ENCODE results near the gene ZNF722.

DNA sequence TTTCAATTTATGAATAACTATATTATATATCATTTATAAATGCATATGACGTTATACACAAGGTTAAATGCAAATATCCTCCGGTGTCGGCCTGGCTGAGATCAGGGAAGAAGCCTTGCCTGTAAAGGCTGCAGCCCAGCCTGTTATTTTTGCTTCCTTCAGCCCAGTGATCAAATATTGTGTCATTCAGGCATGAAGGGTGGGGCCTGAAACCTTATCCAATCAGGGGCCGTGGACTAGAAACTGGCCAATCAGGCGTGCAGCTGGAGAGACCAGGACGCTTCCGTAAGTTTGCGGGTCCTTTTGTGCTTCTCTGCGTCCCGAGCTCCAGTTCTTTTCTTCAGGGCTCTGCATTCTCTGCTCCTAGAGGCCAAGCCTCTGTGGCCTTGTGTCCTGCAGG, at the start of gene ZNF722:
- TF ChIP-seq, protein P1, sequence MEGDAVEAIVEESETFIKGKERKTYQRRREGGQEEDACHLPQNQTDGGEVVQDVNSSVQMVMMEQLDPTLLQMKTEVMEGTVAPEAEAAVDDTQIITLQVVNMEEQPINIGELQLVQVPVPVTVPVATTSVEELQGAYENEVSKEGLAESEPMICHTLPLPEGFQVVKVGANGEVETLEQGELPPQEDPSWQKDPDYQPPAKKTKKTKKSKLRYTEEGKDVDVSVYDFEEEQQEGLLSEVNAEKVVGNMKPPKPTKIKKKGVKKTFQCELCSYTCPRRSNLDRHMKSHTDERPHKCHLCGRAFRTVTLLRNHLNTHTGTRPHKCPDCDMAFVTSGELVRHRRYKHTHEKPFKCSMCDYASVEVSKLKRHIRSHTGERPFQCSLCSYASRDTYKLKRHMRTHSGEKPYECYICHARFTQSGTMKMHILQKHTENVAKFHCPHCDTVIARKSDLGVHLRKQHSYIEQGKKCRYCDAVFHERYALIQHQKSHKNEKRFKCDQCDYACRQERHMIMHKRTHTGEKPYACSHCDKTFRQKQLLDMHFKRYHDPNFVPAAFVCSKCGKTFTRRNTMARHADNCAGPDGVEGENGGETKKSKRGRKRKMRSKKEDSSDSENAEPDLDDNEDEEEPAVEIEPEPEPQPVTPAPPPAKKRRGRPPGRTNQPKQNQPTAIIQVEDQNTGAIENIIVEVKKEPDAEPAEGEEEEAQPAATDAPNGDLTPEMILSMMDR (IDR thresholded peaks at IDR 0.05; ENCODE audit: extremely low read depth in 1 of 2, insufficient read depth in 1 of 2, low read depth in 1 of 2, low read length in 2 of 2) = no peak
- TF ChIP-seq POLR2AphosphoS5 (IDR thresholded peaks at IDR 0.05; ENCODE audit: insufficient read depth, low read depth, low read length) = no peak
- no peak for TF ChIP-seq EZH2 (IDR thresholded peaks at IDR 0.05; ENCODE audit: borderline replicate concordance, low read depth, low read length, severe bottlenecking)
- TF ChIP-seq, protein P2, sequence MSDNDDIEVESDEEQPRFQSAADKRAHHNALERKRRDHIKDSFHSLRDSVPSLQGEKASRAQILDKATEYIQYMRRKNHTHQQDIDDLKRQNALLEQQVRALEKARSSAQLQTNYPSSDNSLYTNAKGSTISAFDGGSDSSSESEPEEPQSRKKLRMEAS (IDR thresholded peaks at IDR 0.05; ENCODE audit: insufficient read depth, insufficient read length) = no peak
- no peak for TF ChIP-seq POLR2A (IDR thresholded peaks at IDR 0.05; ENCODE audit: low read depth, low read length)
- TF ChIP-seq FOS (IDR thresholded peaks at IDR 0.05; ENCODE audit: borderline replicate concordance, insufficient read depth, low read length) = no peak
- TF ChIP-seq JUN (IDR thresholded peaks at IDR 0.05; ENCODE audit: borderline replicate concordance, insufficient read depth, insufficient read length, low read depth) = no peak
- no peak for TF ChIP-seq MYC (IDR thresholded peaks at IDR 0.05; ENCODE audit: low read depth, low read length)
- TF ChIP-seq GATA2 (IDR thresholded peaks at IDR 0.05; ENCODE audit: insufficient read depth, insufficient read length, low read depth, low read length) = no peak

Measured in endothelial cell of umbilical vein (primary cell).